ENCODE measurements around the gene ANKRD13B.
A peak's percentile ranks its signal among the peaks of the same experiment; 100 is the strongest.

The ANKRD13B gene

GRCh38 chr17:29583324-29584248 lies 9.3 kb upstream of the ANKRD13B start:
- DNase-seq: no peak

GRCh38 chr17:29584452-29585079 lies 8.4 kb upstream of the ANKRD13B start:
- no peak for DNase-seq

- DNase-seq: no peak
Observed at GRCh38 chr17:29585080-29585751, 7.7 kb upstream of the ANKRD13B start.

GRCh38 chr17:29586676-29587469 lies 6.1 kb upstream of the ANKRD13B start:
- no peak for DNase-seq

DNA sequence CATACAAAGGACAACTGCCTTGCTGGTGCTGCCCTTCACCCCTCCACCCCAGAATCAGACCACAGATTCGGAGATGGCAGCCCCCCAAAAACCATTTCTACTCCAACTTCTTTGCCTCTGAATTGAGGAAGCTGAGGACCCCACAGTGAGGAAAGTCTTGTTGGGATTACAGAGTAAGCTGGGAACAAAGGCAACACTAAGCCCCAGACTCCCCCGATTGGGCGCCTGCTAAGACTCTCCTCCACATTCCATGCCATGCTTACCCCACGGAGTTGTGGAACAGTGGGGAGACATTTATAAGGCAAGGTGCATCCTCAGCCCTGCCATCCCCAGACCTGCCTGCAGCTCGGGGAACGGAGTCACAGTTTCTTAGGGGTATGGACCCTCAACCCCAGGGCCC lies 5.3 kb upstream of the ANKRD13B start:
- DNase-seq: no peak

DNA sequence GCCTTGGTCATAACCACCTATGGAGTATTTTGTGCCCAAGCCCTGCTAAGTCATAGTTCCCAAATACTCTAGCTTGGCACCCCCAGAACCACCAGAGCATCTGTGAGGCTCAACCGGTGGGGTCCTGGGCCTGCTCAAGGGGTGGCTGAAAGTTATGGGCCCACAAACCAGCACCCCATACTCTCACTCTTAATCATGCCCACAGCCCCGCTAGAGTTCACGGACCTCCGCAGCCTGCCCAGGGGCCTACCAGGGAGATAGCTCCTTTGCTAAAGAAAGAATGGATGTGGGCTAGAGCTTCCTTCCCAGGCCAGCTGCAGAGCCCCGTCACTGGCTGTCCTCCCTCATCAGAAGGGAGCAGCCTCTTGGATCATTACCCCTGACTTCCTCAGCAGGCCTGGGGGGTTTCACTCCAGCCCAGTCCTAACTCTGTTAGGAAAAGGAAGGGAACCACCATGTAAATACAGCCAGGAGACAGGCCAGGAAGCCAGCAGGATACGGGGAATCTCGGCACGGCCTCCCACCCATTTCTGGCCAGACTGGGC lies 4.8 kb upstream of the ANKRD13B start:
- DNase-seq: no peak

GRCh38 chr17:29588562-29589411 lies 4.1 kb upstream of the ANKRD13B start:
- no peak for DNase-seq

DNA sequence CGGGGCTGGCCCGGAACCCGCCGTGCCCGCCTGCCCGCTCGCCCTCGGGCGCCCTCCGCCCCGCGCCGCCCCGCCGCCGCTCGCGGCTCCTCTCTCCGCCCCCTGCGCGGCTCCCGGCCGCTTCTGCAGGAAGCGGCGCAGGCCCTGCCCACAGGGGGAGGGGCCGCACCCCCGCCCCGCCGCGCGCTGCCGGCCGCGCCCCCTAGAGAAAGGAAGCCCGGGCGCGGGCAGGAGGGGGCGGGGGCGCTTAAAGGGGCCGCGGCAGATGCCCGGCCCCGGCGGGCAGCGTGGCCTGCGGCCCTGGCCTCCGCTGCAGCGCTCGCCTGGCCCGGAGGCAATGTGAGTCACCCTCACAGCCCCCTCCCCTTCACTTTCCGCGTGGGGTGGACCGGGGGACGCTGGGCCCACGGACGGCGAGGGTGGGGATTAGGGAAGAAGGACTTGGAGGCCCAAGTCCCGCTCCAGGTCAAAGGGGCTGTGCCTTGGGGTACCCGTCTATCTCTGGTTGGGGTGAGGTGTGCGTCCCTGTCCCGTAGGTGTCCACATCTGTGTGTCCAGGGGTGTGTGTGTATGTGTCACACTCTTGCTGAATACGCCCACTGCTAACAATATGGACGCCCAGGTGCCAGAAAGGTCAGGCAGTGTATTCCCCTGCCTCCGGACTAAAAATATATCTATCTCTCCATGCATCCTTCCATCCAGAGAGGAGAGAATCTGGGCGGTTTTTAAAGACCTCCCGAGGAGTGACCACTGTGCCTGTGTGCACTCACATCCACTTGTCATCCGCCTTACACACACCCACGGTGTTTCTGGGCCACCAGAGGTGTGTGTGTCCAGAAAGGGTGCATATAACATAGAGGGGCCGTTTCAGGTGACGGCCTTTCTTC lies 3.2 kb upstream of the ANKRD13B start, which contains the start of gene GIT1:
Gene GIT1, minus strand, starts transcription at position 125 of the 887 bp plus-strand sequence. CDS start 270 bp downstream, outside the sequence.
- DNase-seq: peak; percentile 91

DNA sequence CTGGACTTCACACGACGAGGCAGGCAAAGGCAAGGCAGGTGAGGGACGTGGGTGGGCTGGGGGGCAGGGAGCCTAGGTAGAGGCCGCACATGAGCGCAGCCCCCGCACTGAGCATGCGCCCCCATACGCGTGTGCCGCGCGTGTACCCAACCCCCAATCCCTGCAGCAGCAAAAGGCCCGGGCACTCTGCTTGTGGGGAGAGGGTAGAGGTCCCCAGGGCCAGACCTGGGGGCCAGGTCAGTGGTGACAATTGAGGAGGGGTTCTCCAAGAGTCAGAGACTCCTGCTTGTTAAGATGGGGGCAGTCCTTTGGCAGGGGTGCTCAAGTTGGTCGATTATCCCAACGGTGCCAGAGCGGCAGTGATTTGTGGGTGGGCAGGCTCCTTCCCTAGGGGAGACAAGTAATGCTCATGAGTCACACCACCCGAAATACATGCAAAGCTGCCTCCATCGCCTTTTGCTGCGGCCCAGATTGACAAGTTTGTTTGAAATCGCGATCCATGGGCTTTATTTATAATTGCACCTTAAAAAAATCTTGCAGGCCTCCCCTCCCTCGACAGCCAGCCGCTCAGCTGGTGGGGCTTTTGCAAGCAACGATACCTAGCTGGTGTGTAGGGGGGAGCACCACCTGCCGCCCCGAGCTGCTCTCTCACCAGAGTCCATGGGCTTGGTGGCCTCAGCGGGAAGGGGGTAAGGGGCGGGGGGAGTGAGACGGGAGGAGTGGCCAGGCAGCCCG lies 2.4 kb upstream of the ANKRD13B start:
- peak; percentile 74 for DNase-seq

GRCh38 chr17:29591146-29591736 lies 1.7 kb upstream of the ANKRD13B start:
- DNase-seq: peak; percentile 68

DNA sequence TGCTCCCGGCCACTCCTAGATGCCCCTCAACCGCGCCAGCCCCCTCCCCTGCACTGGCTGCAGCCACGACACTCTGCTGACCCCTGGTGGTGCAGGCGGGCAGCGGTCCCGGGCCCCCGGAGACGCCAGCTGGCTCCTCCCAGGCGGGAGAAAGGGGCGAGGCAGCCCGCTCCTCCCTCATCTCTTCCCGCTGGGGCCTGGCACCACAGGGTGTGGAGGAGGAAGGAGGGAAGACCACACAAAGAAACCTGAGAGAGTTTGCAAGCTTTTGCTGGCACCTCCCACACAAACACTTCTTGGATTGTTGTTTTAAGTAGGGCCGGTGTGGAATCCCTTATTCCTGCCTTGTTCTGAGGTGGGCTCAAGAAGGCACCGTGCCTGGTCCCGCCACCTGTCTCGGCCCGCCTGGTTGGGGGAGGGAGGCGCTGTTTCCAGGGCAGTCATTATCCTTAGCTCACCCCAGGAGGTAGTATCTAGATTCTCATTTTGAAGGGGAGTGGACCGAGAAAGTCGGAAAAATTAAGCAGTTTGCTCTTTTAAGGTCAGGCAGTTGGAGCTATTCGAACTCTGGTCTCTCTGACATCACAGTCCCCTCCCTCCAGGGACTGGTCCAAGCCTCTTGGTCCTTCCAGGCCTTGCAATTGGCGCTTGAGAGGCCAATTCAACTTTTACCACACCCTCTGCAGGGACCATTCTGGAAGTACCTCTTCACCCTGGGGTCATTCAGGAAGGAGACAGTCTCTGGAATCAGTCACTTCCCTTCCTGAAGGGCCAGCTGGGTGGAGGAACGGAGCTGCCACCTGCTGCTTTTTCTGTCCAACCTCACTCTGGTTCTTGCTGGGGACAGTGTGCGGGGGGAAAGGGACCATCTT lies 959 bp upstream of the ANKRD13B start:
- DNase-seq: peak; percentile 95

- DNase-seq: peak; percentile 67
Observed at GRCh38 chr17:29593591-29594518, 923 bp downstream of the ANKRD13B start.

DNA sequence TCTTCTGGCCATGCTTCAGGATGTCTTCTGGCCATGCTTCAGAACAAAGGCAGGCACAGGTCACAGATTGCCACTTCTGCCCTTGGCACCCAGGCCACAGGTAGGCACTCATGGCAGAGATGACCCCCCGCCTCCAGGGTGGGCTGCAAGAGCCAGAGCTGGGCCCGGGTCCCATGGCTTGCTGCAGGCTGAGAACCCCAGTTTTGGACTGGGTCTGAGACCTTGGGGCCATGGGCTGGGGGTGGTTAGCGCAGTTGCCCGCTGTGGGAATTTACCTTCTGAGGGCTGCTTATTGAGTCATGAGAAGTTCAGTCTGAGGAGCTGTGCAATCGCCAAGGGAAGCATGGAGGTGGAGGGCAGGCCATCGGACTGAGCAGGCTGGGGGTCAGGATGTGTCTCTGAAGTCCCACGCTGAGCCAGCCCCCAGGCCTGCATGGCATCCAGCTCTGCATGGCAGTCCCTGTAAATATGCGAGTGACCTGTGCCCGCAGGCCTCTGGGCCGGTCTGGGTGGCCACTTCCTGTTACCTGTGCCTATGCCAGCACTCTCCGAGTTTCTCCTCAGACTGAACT lies 1.7 kb downstream of the ANKRD13B start:
- no peak for DNase-seq

GRCh38 chr17:29595107-29595942 lies 2.4 kb downstream of the ANKRD13B start:
- no peak for DNase-seq

DNA sequence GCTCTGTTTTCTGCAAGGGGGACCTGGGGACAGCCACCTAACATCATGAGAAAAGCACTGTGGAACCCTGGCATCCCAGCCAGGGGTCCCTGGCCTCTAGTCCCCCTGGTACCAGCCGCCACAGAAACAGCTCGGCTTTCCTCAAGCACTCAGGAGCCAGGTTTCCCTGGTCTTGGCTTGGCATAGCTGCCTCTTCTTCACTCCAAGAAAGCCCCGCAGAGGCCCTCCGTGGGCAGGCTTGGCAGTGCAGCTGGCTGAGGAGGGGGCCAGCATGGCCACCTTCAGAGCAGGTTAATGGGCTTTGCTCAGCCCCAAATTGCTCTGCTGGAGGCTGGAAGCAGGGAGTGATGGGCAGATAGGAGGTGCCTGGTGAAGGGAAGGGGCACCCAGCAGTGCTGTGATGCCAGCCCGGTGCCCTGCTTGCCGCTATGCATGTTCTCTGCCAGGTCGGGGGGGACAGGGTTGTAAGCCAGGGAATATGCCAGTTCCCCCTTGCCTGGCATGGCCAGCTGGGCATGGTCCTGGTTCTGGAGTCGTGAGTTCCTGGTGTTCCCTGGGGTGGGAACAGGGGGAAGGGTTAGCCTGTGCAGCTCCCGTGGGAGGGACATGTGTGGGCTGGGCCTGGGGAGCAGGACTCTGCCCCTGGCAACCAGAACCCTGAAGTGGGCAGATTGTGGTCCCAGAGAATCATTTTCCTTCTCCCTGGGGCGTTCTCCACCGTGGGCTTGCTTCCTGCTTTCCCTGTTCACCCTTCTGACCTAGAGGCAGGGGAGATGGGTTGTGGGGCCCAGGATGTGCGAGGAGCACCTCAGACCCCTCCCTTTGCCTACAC lies 3.2 kb downstream of the ANKRD13B start:
- DNase-seq: no peak
